DOHH2 (cell line): ENCODE data around the gene BEST3.

ENCODE experiments used
- H3F3A ChIP-seq: fragments of 200-600 bp; sonication (generic), shearing (Covaris generic); 2 replicates; pipeline ENCODE4 v1.6.0; 2016; ENCODE audit warnings: antibody characterized with exemption, mild to moderate bottlenecking; ENCODE audit not compliant: control insufficient read depth, insufficient read depth
- H3K27ac ChIP-seq: fragments of 200-600 bp; sonication (generic); 2 replicates; pipeline ENCODE4 v1.5.1; 2014; ENCODE audit warnings: low read depth, mild to moderate bottlenecking, low read length, moderate library complexity
- H3K27me3 ChIP-seq: fragments of 200-600 bp; sonication (generic); 2 replicates; pipeline ENCODE4 v1.6.1; 2014; ENCODE audit warnings: mild to moderate bottlenecking, low read length, mixed read lengths; ENCODE audit not compliant: control insufficient read depth
- H3K36me3 ChIP-seq: fragments of 200-600 bp; sonication (generic); 2 replicates; pipeline ENCODE4 v1.6.1; 2014; ENCODE audit warnings: mild to moderate bottlenecking, low read length, moderate library complexity, mixed read lengths; ENCODE audit not compliant: control insufficient read depth
- H3K4me1 ChIP-seq: fragments of 200-600 bp; sonication (generic); 2 replicates; pipeline ENCODE4 v1.6.1; 2014; ENCODE audit warnings: mild to moderate bottlenecking, low read length, mixed read lengths; ENCODE audit not compliant: control insufficient read depth
- H3K4me2 ChIP-seq: fragments of 200-600 bp; sonication (generic); 2 replicates; pipeline ENCODE4 v1.6.0; 2014; ENCODE audit warnings: mild to moderate bottlenecking, low read length, moderate library complexity
- H3K4me3 ChIP-seq: fragments of 200-600 bp; sonication (generic); 2 replicates; pipeline ENCODE4 v1.5.1; 2014; ENCODE audit warnings: mild to moderate bottlenecking, low read length, mixed read lengths
- H3K79me2 ChIP-seq: fragments of 200-600 bp; sonication (generic); 2 replicates; pipeline ENCODE4 v1.6.1; 2014; ENCODE audit warnings: mild to moderate bottlenecking, low read length, mixed read lengths; ENCODE audit not compliant: control insufficient read depth
- H3K9me2 ChIP-seq: fragments of 200-600 bp; sonication (generic); replicated peaks from 2 replicates; pipeline ENCODE4 v1.6.1; 2014; ENCODE audit warnings: mild to moderate bottlenecking, low read length, mixed read lengths; ENCODE audit not compliant: control insufficient read depth
- H3K9me3 ChIP-seq: fragments of 200-600 bp; sonication (generic); 2 replicates; pipeline ENCODE4 v1.6.1; 2014; ENCODE audit warnings: antibody characterized with exemption, low read length, mixed read lengths; ENCODE audit not compliant: control insufficient read depth, insufficient read depth
- H4K20me1 ChIP-seq: fragments of 200-600 bp; sonication (generic); 2 replicates; pipeline ENCODE4 v1.6.0; 2014; ENCODE audit warnings: low read depth, mild to moderate bottlenecking, antibody characterized with exemption, low read length, moderate library complexity; ENCODE audit not compliant: control insufficient read depth, insufficient read depth
- CTCF ChIP-seq: fragments of 200-600 bp; sonication (generic); IDR thresholded peaks from one replicate; pipeline ENCODE4 v1.5.1; 2014; ENCODE audit warnings: antibody characterized with exemption, mild to moderate bottlenecking, low read depth, low read length; ENCODE audit not compliant: poor library complexity, severe bottlenecking
- EZH2phosphoT487 ChIP-seq: fragments of 200-600 bp; sonication (generic); IDR thresholded peaks from 2 replicates; pipeline ENCODE4 v1.6.1; 2017; ENCODE audit warnings: borderline replicate concordance, mild to moderate bottlenecking, antibody characterized with exemption, low read length, moderate library complexity, mixed read lengths

BEST3 gene

GRCh38 chr12:69649529-69649928 is 49.6 kb downstream of the BEST3 start:
- Histone ChIP-seq H3F3A (no peaks in the 10 kb centered on the region), H3K9me3 (no peaks in the 10 kb centered on the region), H3K79me2 (no peaks in the 10 kb centered on the region), H3K4me2 (no peak overlapping the region), H4K20me1 (no peaks in the 10 kb centered on the region), H3K27me3 (peaks cover 5% of the 10 kb centered on the region; the same call in 1 of the 2 replicates), H3K4me1 (no peaks in the 10 kb centered on the region), H3K36me3 (no peaks in the 10 kb centered on the region), H3K4me3 (no peak overlapping the region), H3K27ac (no peak overlapping the region), H3K9me2 (no peaks in the 10 kb centered on the region)
- no peak for TF ChIP-seq CTCF
- no peak for TF ChIP-seq EZH2phosphoT487

- Histone ChIP-seq H3F3A (no peaks in the 10 kb centered on the region), H4K20me1 (no peaks in the 10 kb centered on the region), H3K36me3 (no peaks in the 10 kb centered on the region), H3K4me1 (no peaks in the 10 kb centered on the region), H3K9me3 (no peaks in the 10 kb centered on the region), H3K4me2 (no peak overlapping the region), H3K27ac (no peak overlapping the region), H3K79me2 (no peaks in the 10 kb centered on the region), H3K9me2 (no peaks in the 10 kb centered on the region), H3K27me3 (peaks cover 5% of the 10 kb centered on the region; the same call in 1 of the 2 replicates), H3K4me3 (no peak overlapping the region)
- TF ChIP-seq EZH2phosphoT487 (no peak), CTCF (no peak)
Measured at GRCh38 chr12:69648476-69648875, 50.6 kb downstream of the BEST3 start.

- Histone ChIP-seq H3K27me3 (peaks cover 5% of the 10 kb centered on the region; the same call in 1 of the 2 replicates), H3K9me2 (no peaks in the 10 kb centered on the region), H4K20me1 (no peaks in the 10 kb centered on the region), H3K9me3 (no peaks in the 10 kb centered on the region), H3K36me3 (no peaks in the 10 kb centered on the region), H3K27ac (no peak overlapping the region), H3K79me2 (no peaks in the 10 kb centered on the region), H3K4me3 (no peak overlapping the region), H3K4me1 (no peaks in the 10 kb centered on the region), H3K4me2 (no peak overlapping the region), H3F3A (no peaks in the 10 kb centered on the region)
- TF ChIP-seq CTCF (no peak), EZH2phosphoT487 (no peak)
Measured at GRCh38 chr12:69647178-69647577, 51.9 kb downstream of the BEST3 start.

GRCh38 chr12:69645031-69645430 is 54.1 kb downstream of the BEST3 start:
- H4K20me1 ChIP-seq, result no peaks in the 10 kb centered on the region
- H3K4me3 ChIP-seq, result no peak overlapping the region
- H3K9me3 ChIP-seq, result no peaks in the 10 kb centered on the region
- TF ChIP-seq EZH2phosphoT487 (no peak), CTCF (no peak)
- peaks cover 5% of the 10 kb centered on the region; the same call in 1 of the 2 replicates for H3K27me3 ChIP-seq
- H3K4me2 ChIP-seq, result no peak overlapping the region
- H3F3A ChIP-seq, result no peaks in the 10 kb centered on the region
- no peaks in the 10 kb centered on the region for H3K36me3 ChIP-seq
- H3K79me2 ChIP-seq, result no peaks in the 10 kb centered on the region
- H3K9me2 ChIP-seq, result no peaks in the 10 kb centered on the region
- H3K27ac ChIP-seq, result no peak overlapping the region
- H3K4me1 ChIP-seq, result no peaks in the 10 kb centered on the region
